ENCODE measurements around the gene SAMD8.
"Not testable (repeated sequence)": the region's sequence is repeated elsewhere in the genome, so short reads cannot be mapped to it uniquely, and the experiment has no call there.

SAMD8 gene

DNA sequence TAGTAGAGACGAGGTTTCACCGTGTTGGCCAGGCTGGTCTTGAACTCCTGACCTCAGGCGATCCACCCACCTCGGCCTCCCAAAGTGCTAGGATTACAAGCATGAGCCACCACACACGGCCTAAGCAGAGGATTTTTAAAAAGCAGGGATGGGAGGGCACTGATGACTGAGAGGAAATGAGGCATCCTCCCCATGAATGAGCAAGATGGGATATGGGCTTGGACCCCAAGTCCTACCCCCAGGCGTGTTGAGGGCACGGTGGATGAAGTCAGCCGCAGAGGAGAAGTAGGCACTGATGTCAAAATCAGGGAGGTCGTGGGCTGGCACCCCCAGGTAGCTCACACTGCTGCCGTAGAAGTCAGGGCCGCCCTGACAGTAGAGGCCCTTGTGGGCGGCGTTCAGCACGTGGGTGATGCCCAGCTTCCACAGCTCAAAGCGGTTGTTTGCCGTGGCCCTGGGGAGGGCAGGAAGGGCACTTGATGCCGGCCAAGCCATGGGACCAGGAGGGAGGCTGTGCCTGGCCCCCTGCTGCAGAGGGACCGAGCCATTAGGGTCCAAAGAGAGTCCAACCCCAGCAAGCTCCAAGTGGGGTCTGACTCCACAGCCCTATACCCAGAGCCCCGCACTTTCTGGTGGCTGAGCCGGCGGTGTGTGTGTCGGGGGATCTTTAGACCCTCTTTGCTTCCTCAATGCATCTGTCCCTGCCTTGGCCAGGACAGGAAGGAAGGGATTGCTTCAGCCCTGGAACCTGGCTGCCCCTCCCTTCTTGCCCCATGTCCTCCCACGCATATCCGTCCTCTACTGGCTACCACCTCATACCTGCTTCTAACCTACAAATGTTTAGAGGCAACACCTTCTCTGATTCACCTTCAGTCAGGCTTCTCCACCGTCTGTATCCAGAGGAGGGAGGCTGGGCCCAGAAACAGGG lies 3.4 kb upstream of the SAMD8 start:
- TF ChIP-seq, protein P1, sequence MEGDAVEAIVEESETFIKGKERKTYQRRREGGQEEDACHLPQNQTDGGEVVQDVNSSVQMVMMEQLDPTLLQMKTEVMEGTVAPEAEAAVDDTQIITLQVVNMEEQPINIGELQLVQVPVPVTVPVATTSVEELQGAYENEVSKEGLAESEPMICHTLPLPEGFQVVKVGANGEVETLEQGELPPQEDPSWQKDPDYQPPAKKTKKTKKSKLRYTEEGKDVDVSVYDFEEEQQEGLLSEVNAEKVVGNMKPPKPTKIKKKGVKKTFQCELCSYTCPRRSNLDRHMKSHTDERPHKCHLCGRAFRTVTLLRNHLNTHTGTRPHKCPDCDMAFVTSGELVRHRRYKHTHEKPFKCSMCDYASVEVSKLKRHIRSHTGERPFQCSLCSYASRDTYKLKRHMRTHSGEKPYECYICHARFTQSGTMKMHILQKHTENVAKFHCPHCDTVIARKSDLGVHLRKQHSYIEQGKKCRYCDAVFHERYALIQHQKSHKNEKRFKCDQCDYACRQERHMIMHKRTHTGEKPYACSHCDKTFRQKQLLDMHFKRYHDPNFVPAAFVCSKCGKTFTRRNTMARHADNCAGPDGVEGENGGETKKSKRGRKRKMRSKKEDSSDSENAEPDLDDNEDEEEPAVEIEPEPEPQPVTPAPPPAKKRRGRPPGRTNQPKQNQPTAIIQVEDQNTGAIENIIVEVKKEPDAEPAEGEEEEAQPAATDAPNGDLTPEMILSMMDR (IDR thresholded peaks at IDR 0.05; ENCODE audit: low read depth, low read length, missing control alignments), result no peak
- no peak for DNase-seq (ENCODE audit: low read depth)
- no peak overlapping the region for H3K4me3 ChIP-seq (ENCODE audit: low read depth, low read length)

DNA sequence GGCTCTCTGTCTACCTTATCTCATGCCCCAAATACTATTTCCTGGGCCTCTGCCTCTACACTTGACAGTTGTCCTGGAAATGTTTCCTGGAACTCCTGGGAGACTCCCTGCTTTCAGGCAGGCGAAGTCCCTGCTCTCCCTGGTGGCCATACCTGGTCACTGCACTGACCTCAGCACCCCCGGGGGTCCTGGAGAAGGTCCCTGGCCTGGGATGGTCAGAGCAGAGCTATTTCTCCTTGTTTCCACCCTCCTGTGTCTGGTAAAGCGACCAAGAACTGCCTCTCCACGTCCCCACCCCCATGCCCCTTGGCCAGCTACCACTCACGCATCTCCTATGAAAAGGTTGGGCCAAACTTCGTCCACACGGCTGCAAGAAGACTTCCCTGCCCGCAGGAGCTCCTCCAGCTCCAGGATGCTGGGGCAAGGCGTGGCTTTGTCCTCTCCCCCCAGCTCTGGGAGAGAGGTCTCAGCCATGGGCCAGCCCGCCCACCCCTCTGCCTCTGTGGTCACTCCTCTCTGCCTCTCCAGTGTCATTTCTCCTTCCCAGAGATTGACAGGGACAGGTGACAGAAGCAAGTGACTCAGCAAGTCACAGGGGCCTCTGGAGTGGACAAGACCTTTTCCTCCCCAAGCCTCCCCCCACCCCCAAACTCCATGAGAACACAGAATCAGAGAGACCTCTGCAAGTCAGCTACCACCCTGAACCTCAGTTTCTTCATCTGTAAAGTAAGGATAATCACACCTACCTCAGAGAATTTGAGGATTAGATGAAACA lies 2.6 kb upstream of the SAMD8 start:
- no peak for DNase-seq (ENCODE audit: low read depth)
- no peak overlapping the region for H3K4me3 ChIP-seq (ENCODE audit: low read depth, low read length)
- TF ChIP-seq, protein P1 (IDR thresholded peaks at IDR 0.05; ENCODE audit: low read depth, low read length, missing control alignments), result peak; percentile 64

DNA sequence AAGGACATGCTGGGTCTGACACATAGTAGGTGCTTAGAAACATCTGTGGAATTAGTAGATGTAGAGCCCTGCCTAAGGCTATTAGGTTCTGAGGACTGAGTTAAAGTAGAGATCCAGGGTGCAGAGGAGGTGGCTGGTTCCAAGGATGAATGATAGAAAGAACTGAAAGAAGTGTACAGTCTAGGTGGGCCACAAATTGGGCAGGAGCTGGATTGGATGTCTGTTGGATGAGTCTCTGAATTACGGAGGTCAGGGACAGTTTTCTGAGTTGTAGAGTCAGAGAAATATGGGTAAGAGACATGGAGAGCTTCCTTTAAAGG lies 2.0 kb upstream of the SAMD8 start:
- no peak overlapping the region for H3K4me3 ChIP-seq (ENCODE audit: low read depth, low read length)
- TF ChIP-seq, protein P1 (IDR thresholded peaks at IDR 0.05; ENCODE audit: low read depth, low read length, missing control alignments), result no peak
- DNase-seq (ENCODE audit: low read depth), result no peak

DNA sequence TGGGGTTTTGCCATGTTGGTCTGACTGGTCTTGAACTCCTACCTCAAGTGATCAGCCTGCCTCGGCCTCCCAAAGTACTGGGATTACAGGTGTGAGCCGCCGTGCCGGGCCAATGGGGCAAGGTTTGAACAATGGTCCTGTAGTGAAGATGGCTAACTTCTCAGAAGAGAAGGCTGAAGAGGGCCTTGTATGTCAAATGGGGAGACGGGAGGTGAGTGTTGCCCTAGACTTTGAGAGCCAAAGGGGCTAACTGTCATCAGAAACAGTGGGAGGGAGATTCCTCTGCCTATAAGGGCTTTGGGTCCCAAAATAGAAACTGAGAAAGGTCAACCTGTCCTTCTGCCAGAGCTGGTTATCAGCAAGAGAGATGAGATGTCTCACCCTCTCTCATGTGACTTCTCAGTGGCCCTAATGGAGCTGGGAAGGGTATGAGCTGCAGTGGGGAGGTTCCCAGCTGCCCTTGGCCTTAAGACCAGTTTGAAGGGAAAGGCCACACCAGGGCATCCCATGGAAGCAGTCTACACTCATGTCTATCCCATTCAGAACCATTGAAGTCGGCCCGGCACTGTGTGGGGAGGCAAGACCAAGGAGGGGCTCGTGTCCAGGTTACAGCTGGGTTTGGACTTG lies 1.3 kb upstream of the SAMD8 start:
- TF ChIP-seq, protein P1 (IDR thresholded peaks at IDR 0.05; ENCODE audit: low read depth, low read length, missing control alignments), result no peak
- peak overlapping the region; percentile 69 for H3K4me3 ChIP-seq (ENCODE audit: low read depth, low read length)
- DNase-seq (ENCODE audit: low read depth), result no peak

DNA sequence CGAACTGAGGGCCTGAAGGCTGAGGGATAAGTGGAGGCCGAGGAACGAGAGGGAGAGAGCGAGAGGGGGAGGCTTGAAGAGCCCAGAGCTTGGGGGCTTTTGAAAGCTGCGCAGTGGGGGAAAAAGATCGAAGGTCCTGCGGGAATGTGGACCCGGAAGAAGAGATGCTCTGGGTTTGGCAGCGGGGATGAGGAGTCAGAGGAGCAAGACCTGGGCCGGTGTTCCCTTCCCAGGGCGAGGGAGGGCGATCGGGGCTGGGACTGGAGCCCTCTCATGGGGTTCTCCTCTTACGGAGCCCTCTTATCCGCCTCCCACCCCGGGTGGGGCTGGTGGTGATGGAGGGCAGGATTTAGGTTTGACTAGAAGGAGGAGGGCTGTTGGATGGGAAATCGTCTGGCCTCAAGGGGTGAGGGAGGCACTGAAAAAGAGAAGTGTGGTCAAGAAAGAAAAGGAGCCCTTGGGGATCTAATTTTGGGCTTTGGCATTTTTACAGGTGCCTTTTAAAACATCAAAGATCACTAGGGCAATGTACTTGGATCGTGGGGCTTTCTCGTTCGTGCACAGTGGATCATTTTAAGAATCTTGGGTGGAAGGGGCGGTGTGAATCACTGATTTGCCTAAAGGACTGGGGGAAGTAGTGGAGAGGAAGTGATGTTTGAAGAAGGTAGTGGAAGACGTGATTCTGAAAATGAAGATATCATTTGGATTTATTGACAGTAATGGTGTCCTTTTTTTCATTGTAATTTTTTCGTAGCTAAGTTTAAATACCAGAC lies 637 bp downstream of the SAMD8 start:
- TF ChIP-seq, protein P1 (IDR thresholded peaks at IDR 0.05; ENCODE audit: low read depth, low read length, missing control alignments), result no peak
- DNase-seq (ENCODE audit: low read depth), result peak; percentile 42
- H3K4me3 ChIP-seq (ENCODE audit: low read depth, low read length), result peak overlapping the region; percentile 69

DNA sequence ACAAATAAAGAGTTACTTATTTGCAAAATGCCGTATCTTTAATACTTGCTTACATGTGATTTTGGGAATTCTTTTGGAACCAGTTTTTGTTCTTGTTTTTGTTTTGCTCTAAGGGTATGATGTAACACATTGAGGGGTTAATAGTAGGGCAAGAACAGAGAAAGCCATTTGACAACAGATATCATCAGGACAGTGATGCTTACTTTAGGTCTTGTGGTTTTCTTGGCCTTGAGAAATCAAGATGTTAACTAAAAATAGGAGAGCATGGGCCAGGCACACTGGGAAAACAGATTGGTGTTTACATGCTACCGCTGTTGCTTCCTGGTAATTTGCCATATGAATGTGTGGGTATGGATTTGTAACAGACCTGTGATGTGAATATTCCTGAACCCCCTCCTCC lies 3.7 kb downstream of the SAMD8 start:
- no peak for DNase-seq (ENCODE audit: low read depth)
- no peak overlapping the region for H3K4me3 ChIP-seq (ENCODE audit: low read depth, low read length)

DNA sequence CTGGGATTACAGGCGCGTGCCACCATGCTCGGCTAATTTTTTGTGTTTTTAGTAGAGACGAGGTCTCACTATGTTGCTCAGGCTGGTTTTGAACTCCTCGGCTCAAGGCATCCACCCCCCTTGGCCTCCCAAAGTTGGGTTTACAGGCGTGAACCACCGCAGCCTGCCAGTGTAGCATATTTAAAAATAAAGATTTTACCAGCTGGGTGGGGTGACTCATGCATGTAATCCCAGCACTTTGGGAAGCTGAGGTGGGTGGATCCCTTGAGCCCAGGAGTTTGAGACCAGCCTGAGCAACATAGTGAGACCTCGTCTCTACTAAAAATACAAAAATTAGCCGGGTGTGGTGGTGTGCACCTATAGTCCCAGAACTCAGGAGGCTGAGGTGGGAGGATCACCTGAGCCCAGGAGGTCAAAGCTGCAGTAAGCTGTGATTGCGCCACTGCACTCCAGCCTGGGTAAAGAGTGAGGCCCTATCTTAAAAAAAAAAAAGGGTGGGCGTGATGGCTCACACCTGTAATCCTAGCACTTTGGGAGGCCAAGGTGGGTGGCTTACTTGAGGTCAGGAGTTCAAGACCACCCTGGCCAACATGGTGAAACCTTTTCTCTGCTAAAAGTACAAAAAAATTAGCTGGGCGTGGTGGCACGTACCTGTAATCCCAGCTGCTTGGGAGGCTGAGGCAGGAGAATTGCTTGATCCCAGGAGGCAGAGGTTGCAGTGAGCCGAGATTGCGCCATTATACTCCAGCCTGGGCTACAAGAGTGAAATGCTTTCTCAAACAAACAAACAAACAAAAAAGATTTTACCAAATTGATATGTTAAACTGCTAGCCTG lies 5.7 kb downstream of the SAMD8 start:
- DNase-seq (ENCODE audit: low read depth); H3K4me3 ChIP-seq (ENCODE audit: low read depth, low read length): not testable (repeated sequence)

More for the DNA sequence above, 3.7 kb downstream of the SAMD8 start:
- TF ChIP-seq, protein P1 (IDR thresholded peaks at IDR 0.05; ENCODE audit: low read depth, low read length, missing control alignments), result no peak
